OCI-LY3 (cell line): ENCODE measurements around the gene LRRC8C.

Experiments
- H2AFZ ChIP-seq: fragments of 200-600, 300-600 bp; shearing (Covaris generic); 2 replicates; pipeline ENCODE4 v1.6.0; 2014; ENCODE audit warnings: antibody characterized with exemption, low read depth, low read length
- H3K27ac ChIP-seq: fragments of 200-600, 300-600 bp; sonication (generic); 2 replicates; pipeline ENCODE4 v1.5.1; 2014; ENCODE audit warnings: mild to moderate bottlenecking, low read length, moderate library complexity, mixed read lengths
- H3K27me3 ChIP-seq: fragments of 200-600, 300-600 bp; sonication (generic); 2 replicates; pipeline ENCODE4 v1.6.1; 2014; ENCODE audit warnings: low read depth, low read length, mixed read lengths
- H3K36me3 ChIP-seq: fragments of 200-600, 300-600 bp; sonication (generic); replicated peaks from 2 replicates; pipeline ENCODE3; 2014; ENCODE audit warnings: low read depth, low read length, mixed read lengths
- H3K4me1 ChIP-seq: fragments of 300-600, 200-600 bp; sonication (generic); 2 replicates; pipeline ENCODE4 v1.6.1; 2014; ENCODE audit warnings: low read length, mixed read lengths
- H3K4me2 ChIP-seq: fragments of 200-600, 300-600 bp; sonication (generic); 2 replicates; pipeline ENCODE4 v1.6.1; 2014; ENCODE audit warnings: low read length, mixed read lengths
- H3K4me3 ChIP-seq: fragments of 300-600, 200-600 bp; sonication (generic); 2 replicates; pipeline ENCODE4 v1.5.1; 2014; ENCODE audit warnings: antibody characterized with exemption, mild to moderate bottlenecking, low read length, moderate library complexity
- H3K79me2 ChIP-seq: fragments of 300-600, 200-600 bp; shearing (Covaris generic); 2 replicates; pipeline ENCODE4 v1.6.1; 2014; ENCODE audit warnings: mild to moderate bottlenecking, low read length, mixed read lengths
- H3K9ac ChIP-seq: fragments of 300-600, 200-600 bp; shearing (Covaris generic); 2 replicates; pipeline ENCODE4 v1.6.0; 2014; ENCODE audit warnings: mild to moderate bottlenecking, low read length, moderate library complexity
- H3K9me3 ChIP-seq: fragments of 200-600, 300-600 bp; shearing (Covaris generic); 2 replicates; pipeline ENCODE4 v1.6.1; 2014; ENCODE audit warnings: low read length, mixed read lengths; ENCODE audit not compliant: insufficient read depth
- H4K20me1 ChIP-seq: fragments of 200-600, 300-600 bp; sonication (generic); 2 replicates; pipeline ENCODE4 v1.6.1; 2016; ENCODE audit warnings: low read length, mixed read lengths; ENCODE audit not compliant: insufficient read depth
- EZH2phosphoT487 ChIP-seq: fragments of 200-600 bp; shearing (Covaris generic); IDR thresholded peaks from 2 replicates; pipeline ENCODE4 v1.6.1; 2018; ENCODE audit warnings: antibody characterized with exemption, mixed run types, low read depth
- TF ChIP-seq, protein P1 (sequence below): fragments of 200-600, 300-600 bp; sonication (generic); IDR thresholded peaks from 2 replicates; pipeline ENCODE4 v1.5.1; 2014; ENCODE audit warnings: antibody characterized with exemption, low read length, low read depth

Gene LRRC8C

DNA sequence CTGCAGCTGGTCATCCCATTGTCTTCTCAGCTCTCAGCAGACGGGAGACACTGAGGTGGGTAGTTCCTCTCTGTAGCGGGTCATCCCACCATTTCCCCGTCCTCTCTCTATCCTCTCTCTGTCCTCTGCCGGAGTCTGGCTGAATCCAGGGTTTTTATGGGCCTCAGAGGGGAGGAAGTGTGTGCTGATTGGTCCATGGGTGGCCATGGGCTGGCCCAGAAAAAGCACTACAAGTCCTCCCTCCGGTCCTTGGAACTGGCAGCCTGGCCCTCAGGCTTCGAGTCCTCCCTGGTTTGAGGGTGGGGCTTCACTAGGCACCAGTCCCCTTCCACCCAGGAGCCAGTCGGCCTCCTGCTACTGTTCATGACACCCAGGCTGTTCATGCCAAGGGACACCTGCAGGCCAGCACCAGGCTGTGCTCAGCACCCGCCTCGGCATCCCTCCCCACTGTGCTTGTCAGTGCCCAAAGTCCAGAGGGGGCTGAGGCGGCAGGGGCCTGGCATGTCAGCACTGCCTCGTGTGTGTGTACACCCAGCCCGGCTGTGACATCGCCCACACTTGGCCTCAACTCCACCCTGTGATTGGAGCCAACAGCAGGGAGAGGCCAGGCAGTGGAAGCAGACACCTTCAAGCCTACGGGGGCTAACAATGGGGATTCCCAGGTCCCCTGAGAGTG, 23.0 kb upstream of the LRRC8C start:
- Histone ChIP-seq H3K9ac (no peak overlapping the region), H3K27me3 (peaks cover 69% of the 10 kb centered on the region), H3K4me1 (peaks cover 29% of the 10 kb centered on the region), H4K20me1 (peaks cover 17% of the 10 kb centered on the region; the same call in 1 of the 2 replicates), H3K4me2 (peak overlapping the region; percentile 68), H2AFZ (no peak overlapping the region), H3K79me2 (no peaks in the 10 kb centered on the region), H3K27ac (no peak overlapping the region), H3K4me3 (peak overlapping the region; percentile 42), H3K36me3 (no peaks in the 10 kb centered on the region), H3K9me3 (no peaks in the 10 kb centered on the region)
- TF ChIP-seq EZH2phosphoT487 = no peak
- TF ChIP-seq, protein P1, sequence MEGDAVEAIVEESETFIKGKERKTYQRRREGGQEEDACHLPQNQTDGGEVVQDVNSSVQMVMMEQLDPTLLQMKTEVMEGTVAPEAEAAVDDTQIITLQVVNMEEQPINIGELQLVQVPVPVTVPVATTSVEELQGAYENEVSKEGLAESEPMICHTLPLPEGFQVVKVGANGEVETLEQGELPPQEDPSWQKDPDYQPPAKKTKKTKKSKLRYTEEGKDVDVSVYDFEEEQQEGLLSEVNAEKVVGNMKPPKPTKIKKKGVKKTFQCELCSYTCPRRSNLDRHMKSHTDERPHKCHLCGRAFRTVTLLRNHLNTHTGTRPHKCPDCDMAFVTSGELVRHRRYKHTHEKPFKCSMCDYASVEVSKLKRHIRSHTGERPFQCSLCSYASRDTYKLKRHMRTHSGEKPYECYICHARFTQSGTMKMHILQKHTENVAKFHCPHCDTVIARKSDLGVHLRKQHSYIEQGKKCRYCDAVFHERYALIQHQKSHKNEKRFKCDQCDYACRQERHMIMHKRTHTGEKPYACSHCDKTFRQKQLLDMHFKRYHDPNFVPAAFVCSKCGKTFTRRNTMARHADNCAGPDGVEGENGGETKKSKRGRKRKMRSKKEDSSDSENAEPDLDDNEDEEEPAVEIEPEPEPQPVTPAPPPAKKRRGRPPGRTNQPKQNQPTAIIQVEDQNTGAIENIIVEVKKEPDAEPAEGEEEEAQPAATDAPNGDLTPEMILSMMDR = no peak

- H3K27me3 ChIP-seq = peaks cover 69% of the 10 kb centered on the region
- H3K27ac ChIP-seq = no peak overlapping the region
- peak overlapping the region; percentile 42 for H3K4me3 ChIP-seq
- H2AFZ ChIP-seq = no peak overlapping the region
- H3K4me2 ChIP-seq = peak overlapping the region; percentile 68
- H4K20me1 ChIP-seq = peaks cover 17% of the 10 kb centered on the region; the same call in 1 of the 2 replicates
- no peak overlapping the region for H3K9ac ChIP-seq
- H3K79me2 ChIP-seq = no peaks in the 10 kb centered on the region
- no peak for TF ChIP-seq EZH2phosphoT487
- TF ChIP-seq, protein P1 = no peak
- H3K9me3 ChIP-seq = no peaks in the 10 kb centered on the region
- no peaks in the 10 kb centered on the region for H3K36me3 ChIP-seq
- H3K4me1 ChIP-seq = peaks cover 29% of the 10 kb centered on the region
Measured at GRCh38 chr1:89610457-89611011, 22.4 kb upstream of the LRRC8C start.

DNA sequence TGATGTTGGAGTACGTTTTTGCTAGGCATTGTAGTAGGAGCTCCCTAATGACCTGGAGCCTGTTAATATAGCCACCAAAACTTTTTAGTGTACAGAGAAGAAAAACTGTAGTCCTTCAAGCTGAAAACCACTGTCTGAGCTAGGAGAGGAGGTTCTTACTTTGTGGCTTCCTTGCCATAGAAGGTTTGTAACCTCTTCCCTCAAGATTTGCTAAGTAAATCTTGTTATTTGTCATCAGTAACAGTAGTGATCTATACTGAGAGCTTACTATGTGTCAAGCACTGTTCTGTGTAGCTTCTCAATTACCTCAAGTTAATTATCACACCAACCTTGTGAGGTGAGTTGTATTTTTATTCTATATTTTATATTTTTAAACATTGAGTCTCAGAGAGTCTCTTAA, 21.2 kb upstream of the LRRC8C start:
- Histone ChIP-seq H3K79me2 (no peaks in the 10 kb centered on the region), H3K27me3 (peaks cover 69% of the 10 kb centered on the region), H3K27ac (no peak overlapping the region), H3K9ac (no peak overlapping the region), H3K4me2 (peak overlapping the region; percentile 68), H3K4me3 (0 out of 2 replicates have a peak overlapping the region, but pooled peaks have one; percentile 42), H3K9me3 (no peaks in the 10 kb centered on the region), H3K36me3 (no peaks in the 10 kb centered on the region), H4K20me1 (peaks cover 17% of the 10 kb centered on the region; the same call in 1 of the 2 replicates), H2AFZ (no peak overlapping the region), H3K4me1 (peaks cover 29% of the 10 kb centered on the region)
- peak; percentile 66; the same call in 1 of the 2 replicates for TF ChIP-seq EZH2phosphoT487
- TF ChIP-seq, protein P1 = no peak

GRCh38 chr1:89613928-89614327, 19.0 kb upstream of the LRRC8C start:
- TF ChIP-seq, protein P1 = no peak
- TF ChIP-seq EZH2phosphoT487 = no peak
- peaks cover 6% of the 10 kb centered on the region for H3K36me3 ChIP-seq
- peaks cover 16% of the 10 kb centered on the region; the same call in 1 of the 2 replicates for H4K20me1 ChIP-seq
- no peak overlapping the region for H2AFZ ChIP-seq
- no peak overlapping the region for H3K9ac ChIP-seq
- H3K4me2 ChIP-seq = no peak overlapping the region
- no peak overlapping the region for H3K4me3 ChIP-seq
- H3K4me1 ChIP-seq = peaks cover 29% of the 10 kb centered on the region
- H3K27ac ChIP-seq = no peak overlapping the region
- H3K79me2 ChIP-seq = no peaks in the 10 kb centered on the region
- H3K27me3 ChIP-seq = peaks cover 68% of the 10 kb centered on the region
- no peaks in the 10 kb centered on the region for H3K9me3 ChIP-seq
